Activated CD8-positive, alpha-beta memory T cell treated with anti-CD3 and anti-CD28 coated beads, Interleukin-2, amount 50 U/mL, for 1 hour (primary cell): ENCODE data around the gene OR2A7.
"Not testable (repeated sequence)": the region's sequence is repeated elsewhere in the genome, so short reads cannot be mapped to it uniquely, and the experiment has no call there.

ENCODE experiments used
- DNase-seq: peaks from one replicate; pipeline ENCODE4 v3.0.0-alpha.2; 2020; ENCODE audit errors: extremely low read depth

The OR2A7 gene

GRCh38 chr7:144264692-144265091 lies at the start of gene OR2A7:
TSS of gene OR2A7 (minus strand) at chr7:144264792. CDS start at chr7:144259628, 5,164 bp downstream.
- DNase-seq = not testable (repeated sequence)

DNA sequence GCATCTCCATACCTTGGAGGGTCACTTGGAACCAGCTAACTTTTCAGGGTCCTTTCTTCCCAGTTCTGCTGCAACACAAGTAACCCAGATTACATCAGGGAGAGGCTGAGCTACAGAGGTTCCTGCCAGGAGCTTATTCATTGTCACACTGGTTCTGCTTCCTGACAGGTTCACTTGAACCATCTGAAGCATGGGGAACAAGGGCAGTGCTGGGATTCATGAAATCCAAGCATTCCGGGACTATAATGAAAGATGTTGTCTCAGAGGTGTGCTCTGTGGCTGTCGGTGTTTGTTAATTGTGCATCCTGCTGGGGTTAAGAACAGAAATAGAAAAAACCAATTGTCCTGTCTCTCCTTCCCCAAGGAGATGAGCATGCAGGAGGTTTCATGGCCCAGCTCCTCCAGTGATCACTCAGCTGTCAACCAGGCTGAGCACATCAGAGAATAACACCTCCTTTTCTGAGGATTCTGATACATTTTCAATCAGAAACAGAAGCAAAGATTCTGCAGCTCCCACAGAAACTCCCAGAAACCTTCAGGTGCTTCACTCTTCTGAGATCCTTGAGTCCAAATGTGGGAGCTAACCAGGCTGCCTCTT lies 47.4 kb upstream of the OR2A7 start, which contains the start of gene OR2A1:
Gene OR2A1, plus strand, starts transcription at position 548 of the 598 bp plus-strand sequence. CDS start 5,706 bp downstream, outside the sequence.
- DNase-seq = not testable (repeated sequence)

DNA sequence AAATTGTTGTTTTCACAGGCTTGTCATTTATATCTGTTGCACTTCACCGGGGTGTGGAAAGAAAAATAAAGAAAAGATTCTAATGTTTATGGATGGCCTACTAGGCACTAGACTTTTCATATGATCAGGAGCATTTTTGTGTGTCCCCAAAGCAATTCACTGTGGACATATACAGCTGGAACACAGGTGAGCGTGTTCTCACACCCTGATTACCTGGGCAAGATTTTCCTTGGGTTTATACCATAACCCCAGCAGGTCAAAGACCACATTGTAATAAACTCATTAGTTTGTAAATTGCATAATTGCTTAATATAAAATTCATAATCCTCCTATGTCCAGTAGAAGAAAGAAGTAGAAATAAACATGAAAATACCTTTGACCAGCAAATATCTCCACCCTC lies 46.6 kb upstream of the OR2A7 start:
- not testable (repeated sequence) for DNase-seq

DNA sequence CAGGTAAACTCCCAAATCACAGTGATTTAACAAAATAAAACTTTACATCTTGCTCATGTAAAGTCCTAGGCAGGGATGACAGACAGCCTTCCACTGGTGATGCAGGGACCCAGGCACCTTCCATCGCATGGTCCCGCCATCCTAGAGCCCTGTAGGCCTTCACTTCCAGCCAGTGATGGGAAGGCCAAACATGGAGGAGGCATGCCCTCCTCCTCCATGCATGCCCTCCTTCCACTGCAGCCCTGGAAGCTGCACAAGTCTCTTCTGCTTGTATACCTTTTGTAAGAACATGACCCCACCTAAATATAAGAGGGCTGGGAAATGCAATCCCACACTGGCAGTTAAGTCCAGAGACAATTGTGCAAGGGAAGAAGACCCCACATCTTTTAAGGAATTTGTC lies 45.1 kb upstream of the OR2A7 start:
- DNase-seq = not testable (repeated sequence)

- DNase-seq = not testable (repeated sequence)
Measured at GRCh38 chr7:144305156-144305555, 40.6 kb upstream of the OR2A7 start.

DNA sequence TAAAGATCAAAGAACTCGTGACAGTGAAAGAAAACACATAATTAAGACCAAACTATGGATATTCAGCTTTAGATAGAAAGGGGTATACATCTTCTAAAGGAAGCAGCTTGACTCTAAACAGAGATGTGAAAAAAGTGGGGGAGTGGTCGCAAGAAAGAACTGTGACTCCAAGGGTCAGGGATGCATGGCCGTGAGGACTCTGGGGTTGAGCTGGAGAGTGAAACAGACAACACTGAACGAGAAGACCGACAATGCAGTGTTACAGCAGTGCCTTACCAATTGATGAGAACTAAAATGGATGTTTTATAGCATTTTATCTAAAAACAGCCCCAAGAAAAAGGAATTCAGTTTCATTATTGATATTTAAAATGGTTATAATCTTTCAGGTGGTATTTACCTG lies 39.0 kb upstream of the OR2A7 start:
- not testable (repeated sequence) for DNase-seq

GRCh38 chr7:144302578-144303303 lies 38.1 kb upstream of the OR2A7 start:
- DNase-seq = not testable (repeated sequence)

DNA sequence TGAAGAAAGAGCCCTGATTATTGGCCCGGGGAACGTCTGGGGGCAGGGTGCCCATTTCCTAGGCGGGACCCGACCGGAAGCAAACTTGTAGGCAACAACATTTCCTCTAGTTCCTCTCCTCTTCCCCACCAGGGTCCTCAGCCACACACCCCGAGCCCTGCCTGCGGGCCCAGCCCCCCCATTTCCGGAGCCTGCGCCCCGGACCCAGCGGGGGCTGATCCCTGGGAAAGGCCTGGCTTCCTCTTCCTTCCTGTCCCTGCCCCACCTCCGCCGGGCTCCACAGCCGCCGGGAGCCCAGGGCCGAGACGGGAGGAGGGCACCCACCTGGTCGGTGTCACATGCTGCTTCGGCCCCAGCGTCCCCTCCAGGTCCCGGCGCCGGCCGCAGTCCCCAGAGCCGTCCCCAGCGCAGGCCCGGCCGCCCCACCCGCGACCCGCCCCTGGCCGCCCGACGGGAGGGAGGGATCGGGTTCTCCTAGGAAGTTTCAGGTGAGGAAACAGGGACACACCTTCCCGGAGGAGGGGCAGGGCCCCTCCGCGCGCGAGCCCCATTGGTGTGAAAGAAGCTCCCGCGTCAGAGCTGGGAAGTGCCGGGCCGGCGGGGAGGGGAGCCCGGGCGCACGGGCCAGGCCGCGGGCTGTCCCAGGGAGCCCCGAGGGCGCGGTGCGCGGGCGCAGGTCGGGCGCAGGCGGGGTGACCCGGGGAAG lies 29.4 kb upstream of the OR2A7 start:
- DNase-seq = not testable (repeated sequence)

- DNase-seq = not testable (repeated sequence)
Measured at GRCh38 chr7:144292384-144293161, 28.0 kb upstream of the OR2A7 start.

DNA sequence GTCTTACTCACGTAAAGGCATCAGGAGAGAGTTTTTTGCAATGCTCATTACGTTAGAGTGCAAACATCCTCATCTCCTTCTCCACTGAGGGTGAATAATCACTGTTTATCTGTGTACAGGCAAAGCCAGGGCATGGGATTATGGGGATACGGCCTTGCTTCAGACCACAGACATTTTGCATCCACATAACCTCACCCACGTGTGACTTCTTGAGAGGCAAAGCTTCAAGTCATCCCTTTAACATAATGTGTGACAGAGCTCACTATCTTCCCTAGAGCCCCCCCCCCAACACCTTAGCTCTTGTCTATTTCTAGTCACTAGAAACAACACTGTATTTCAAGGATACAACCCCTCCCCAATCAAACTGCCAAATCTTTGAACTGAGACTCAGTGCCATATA lies 27.0 kb upstream of the OR2A7 start:
- DNase-seq = not testable (repeated sequence)

DNA sequence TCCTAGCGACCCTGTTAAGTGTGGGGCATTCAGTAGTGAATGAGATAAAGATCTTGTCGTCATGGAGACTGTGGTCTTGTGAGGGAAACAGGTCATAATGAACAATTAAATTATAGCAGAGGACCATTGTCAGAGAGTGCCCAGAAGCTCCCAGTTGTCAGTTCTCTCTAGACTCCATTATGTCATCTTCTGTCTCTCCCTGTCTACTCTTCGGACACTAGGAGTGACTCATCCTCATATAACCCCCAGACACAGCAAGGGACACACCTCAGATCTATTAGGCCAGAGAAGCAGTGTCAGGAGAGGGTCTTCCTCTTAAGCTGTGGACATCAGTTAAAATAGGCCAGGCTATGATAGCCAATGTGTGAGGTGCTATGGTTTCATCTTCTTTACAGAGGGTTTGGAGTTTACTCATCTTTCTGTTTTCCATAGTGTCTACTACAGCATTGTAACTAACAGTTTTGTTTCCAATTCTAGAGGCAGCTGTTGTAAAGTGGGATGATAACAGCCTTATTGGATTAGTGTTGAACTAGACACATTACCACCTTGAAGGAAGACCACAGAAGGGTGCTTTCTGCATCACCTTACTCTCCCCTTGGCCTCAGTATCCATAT lies 22.7 kb upstream of the OR2A7 start:
- DNase-seq = not testable (repeated sequence)

- not testable (repeated sequence) for DNase-seq
Measured at GRCh38 chr7:144283716-144284115, 19.1 kb upstream of the OR2A7 start.

DNA sequence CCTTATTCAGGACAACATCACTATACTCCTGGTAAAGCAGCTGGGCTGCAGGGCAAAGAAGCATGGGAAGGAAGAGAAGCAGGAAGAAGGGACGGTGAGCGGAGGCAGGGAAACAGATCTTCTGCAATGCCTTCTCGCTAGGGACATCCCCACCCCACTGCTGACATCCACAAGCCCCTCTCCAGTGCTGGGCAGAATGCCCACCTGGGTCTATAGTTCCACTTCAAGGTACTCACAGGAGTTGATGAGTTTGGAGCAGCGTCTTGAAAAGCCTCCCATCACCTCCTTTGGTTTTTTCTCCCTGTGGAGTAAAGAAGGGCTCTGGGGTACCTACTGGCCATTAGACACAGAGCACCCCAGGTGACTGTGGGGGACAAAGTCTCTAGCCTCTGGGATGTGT lies 17.9 kb upstream of the OR2A7 start:
- not testable (repeated sequence) for DNase-seq

GRCh38 chr7:144281981-144282380 lies 17.4 kb upstream of the OR2A7 start:
- not testable (repeated sequence) for DNase-seq

GRCh38 chr7:144280010-144280409 lies 15.4 kb upstream of the OR2A7 start:
- DNase-seq = not testable (repeated sequence)

- DNase-seq = not testable (repeated sequence)
Measured at GRCh38 chr7:144275281-144275680, 10.7 kb upstream of the OR2A7 start.

DNA sequence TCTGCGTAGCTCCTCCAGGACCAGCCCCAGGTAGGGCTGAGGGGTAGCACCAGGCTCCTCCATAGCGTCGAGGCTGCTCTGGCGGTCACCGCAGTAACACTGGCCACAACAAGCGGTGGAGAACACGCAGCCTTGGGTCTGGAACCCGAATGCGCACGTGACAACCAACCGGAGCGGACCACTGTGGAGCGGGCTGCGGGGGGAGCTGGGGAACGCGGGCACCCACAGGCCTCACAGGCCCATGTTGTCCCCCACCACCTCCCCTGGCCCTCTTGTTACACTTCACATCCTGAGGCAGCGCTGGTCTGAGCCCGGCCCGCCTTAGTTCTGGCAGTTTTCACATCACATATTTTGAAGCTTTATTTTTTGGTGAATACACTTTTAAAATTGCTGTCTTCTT lies 4.6 kb upstream of the OR2A7 start, which contains the start of gene CTAGE8:
Gene CTAGE8, minus strand, starts transcription at position 101 of the 400 bp plus-strand sequence. Its CDS starts 38 bp downstream, at position 63.
- DNase-seq = not testable (repeated sequence)

DNA sequence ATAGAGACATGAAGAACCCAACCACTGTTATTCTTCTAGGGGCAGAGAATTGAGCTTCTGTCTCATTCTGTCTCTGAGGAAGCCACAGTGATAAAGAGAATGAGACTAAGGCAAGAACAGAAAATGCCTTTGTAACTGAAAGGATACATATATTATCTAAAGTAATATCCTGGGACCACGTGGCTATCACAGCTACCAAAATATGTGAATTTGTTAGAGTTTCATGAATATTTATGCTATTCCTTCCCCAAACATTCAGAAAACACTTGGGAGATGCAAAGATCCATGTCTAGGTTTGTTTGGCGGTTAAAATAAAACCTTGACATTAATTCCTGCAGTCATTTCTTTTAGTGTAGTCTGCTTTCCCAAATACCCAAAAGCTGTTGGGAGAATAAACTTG lies 2.5 kb downstream of the OR2A7 start:
- DNase-seq = not testable (repeated sequence)

- not testable (repeated sequence) for DNase-seq
Measured at GRCh38 chr7:144259067-144259466, 5.5 kb downstream of the OR2A7 start.

DNA sequence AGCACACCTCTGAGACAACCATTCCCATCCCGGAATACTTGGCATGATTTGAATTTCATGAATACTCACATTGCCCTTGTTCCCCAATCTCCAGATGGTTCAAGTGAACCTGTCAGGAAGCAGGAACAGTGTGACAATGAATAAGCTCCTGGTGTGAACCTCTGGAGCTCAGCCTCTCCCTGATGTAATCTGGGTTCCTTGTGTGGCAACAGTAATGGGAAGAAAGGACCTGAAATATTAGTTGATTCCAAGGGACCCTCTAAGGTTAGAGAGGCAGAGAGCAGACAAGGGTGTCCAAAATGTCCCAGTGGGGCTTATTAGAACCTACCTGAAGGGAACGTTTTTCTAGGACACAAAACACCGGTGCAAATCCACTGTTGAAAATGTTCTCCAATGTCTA lies 8.5 kb downstream of the OR2A7 start:
- DNase-seq = no peak

DNA sequence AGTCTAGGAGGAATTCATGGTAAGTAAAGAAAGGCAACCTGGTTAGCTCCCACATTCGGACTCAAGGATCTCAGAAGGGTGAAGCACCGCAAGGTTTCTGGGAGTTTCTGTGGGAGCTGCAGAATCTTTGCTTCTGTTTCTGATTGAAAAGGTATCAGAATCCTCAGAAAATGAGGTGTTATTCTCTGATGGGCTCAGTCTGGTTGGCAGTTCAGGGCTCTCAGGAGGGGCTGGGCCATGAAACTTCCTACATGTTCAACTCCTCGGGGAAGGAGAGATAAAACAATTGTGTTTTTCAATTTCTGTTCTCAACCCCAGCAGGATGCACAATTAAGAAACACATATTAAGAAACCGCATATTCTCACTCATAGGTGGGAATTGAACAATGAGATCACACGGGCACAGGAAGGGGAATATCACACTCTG lies 9.1 kb downstream of the OR2A7 start:
- no peak for DNase-seq
